Hematopoietic multipotent progenitor cell treated with erythropoietin and hydrocortisone succinate and interleukin-3 and kit ligand, for 4 days (in vitro differentiated cells): ENCODE measurements around the gene OR2J1.
"Not testable (repeated sequence)": the region's sequence is repeated elsewhere in the genome, so short reads cannot be mapped to it uniquely, and the experiment has no call there.

Experiments used
- DNase-seq: peaks from one replicate; pipeline ENCODE4 v3.0.0-alpha.2; 2015

The OR2J1 gene

DNA sequence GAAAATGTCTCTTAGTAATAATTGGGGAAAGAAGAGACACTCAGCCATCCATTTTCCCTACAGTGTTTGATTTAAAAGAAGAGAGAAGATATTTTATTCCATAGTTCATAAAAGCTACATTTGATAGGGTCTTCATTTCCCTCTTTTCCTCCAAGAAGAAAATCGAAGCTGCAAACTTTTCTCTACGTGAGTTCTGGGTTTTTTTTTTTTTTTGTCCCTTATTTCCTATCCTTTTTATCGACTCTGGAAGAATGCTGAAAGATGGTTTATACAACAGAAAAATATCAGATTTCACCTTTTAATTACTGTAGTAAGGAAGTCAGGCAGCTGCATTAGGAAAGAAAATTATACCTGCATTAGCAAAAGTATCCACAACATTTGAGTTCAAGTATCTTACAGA is at the start of gene OR2J1:
Gene OR2J1 (plus strand): TSS at position 301 of the 400 bp plus-strand sequence. CDS start 1,453 bp downstream, outside the sequence.
- DNase-seq: no peak

DNA sequence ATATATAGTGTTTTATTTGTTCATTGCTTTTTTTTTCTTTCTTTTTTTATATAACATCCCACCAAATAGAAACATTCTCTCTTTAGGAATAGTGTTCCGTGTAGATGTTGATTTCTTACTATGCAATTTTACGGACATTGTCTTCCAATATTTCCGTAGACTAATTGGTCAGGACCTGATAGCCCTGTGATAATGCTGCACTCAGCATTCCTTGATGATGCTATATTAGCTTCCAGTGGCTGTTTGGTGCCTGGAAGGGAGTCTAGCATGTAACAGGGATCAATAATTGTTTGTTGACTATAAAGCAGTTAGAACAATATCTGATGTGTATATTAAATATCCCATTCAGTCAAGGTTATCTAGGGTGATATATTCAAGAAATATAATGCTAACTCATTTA is 47.6 kb upstream of the OR2J1 start:
- no peak for DNase-seq

- peak; percentile 69 for DNase-seq
Measured at GRCh38 chr6:29071831-29072723, 27.2 kb upstream of the OR2J1 start.

DNA sequence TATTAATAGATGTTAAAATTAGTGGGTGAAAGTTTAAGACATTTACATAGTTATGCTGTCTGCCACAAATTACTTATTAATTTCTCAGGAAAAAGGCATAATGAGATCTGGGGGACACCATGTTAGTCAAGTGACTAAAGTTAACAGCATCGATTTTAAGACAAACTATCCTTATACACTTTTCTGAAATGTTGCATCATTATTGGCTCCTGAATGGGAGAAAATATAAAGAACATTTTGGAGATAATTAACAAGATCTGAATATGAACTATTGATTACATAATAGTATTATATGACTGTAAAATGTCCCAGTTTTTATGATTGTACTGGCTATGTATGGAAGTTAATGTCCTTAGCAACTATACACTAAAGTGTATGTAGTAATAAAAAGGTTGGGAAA is 20.1 kb upstream of the OR2J1 start:
- DNase-seq: no peak

DNA sequence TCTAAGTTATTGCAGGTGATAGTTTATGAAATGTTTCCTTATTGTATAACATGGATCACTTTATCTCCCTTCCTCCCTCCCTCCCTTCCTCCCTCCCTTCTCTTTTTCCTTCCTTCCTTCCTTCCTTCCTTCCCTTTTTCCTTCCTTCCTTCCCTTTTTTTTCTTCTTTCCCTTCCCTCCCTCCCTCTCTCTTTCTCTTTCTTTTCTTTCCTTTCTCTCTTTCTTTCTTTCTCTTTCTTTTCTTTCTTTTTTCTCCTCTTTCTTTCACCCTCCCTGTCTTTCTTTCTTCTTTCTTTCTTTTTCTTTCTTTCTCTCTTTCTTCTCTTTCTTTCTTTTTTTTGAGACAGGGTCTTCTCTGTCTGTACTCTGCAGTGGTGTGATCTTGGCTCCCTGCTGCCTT is 18.0 kb upstream of the OR2J1 start:
- DNase-seq: no peak

- no peak for DNase-seq
Measured at GRCh38 chr6:29082457-29082856, 16.8 kb upstream of the OR2J1 start.

GRCh38 chr6:29087213-29087612 is 12.1 kb upstream of the OR2J1 start, which contains the start of gene OR2B3:
TSS of gene OR2B3 (minus strand) at chr6:29087313. CDS start at chr6:29087248, 65 bp downstream.
- no peak for DNase-seq

DNA sequence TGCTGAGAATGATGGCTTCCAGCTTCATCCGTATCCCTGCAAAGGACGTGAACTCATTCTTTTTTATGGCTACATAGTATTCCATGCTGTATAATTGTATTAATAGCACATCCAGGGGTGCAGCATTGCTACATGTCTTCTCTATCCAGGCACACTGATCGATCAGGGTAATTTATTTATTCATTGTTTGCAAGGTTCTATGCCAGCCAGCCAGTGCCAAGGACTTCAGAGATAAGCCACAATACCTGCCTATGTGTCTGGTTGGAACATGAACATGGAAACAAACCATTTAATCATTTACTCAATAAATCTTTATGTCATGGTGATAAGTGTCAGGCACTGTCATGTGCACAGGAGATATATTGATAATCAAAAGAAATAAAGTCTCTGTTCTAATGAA is 6.3 kb upstream of the OR2J1 start:
- no peak for DNase-seq

- DNase-seq: no peak
Measured at GRCh38 chr6:29097803-29098202, 1.5 kb upstream of the OR2J1 start.

- peak; percentile 1 for DNase-seq
Measured at GRCh38 chr6:29107758-29108157, 8.5 kb downstream of the OR2J1 start, which contains the start of gene OR2J3. TSS of gene OR2J3 (plus strand) at chr6:29108058. CDS start at chr6:29111891, 3,833 bp downstream.

DNA sequence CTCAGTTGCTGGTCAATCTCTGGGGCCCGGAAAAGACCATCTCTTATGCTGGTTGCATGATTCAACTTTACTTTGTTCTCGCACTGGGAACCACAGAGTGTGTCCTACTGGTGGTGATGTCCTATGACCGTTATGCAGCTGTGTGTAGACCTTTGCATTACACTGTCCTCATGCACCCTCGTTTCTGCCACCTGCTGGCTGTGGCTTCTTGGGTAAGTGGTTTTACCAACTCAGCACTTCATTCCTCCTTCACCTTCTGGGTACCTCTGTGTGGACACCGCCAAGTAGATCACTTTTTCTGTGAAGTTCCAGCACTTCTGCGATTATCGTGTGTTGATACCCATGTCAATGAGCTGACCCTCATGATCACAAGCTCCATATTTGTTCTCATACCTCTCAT is 12.8 kb downstream of the OR2J1 start:
- DNase-seq: peak; percentile 3

DNA sequence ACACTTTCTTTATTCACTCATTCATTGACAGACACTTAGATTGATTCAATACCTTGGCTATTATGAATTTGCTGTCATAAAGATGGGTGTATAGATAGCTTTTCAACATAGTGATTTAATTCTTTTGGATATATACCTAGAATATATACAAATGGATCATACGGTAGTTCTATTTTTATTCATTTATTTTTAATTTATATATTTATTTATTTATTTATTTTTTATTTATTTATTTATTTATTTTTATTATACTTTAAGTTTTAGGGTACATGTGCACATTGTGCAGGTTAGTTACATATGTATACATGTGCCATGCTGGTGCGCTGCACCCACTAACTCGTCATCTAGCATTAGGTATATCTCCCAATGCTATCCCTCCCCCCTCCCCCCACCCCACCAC is 15.7 kb downstream of the OR2J1 start:
- not testable (repeated sequence) for DNase-seq

DNA sequence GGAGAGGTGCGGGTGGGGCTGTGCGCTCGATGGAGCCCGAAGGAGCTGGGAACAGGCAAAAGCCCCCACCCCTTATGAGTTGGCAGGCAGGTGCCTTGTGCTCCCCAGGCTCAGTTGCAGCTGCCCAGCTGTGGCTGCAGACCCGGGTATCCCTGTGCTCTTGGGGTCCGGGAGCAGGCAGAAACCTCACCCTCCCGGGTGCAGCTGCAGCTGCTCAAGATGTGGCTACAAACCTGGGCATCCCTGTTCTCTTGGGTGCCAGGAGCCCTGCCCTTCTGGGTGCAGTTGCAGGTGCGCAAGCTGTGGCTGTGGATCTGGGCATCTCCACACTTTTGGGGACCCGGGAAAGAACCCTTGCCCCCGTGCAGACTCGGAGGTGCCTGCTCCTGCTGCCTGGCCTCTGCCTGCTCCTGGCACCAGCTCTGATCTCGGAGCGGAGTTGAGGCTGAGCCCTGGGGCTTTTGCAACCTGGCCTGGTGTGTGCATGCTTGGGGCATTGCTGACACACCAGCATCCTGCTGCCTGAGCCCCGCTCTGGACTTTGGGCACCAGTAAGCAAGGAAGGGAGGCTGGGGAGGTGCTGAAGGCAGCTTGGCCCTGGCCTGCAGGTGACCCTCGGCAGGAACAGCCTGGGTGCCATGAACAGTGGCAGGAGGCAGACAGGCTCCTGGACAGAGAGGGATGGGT is 30.2 kb downstream of the OR2J1 start:
- DNase-seq: no peak

- no peak for DNase-seq
Measured at GRCh38 chr6:29130644-29131043, 31.4 kb downstream of the OR2J1 start.

GRCh38 chr6:29131691-29132090 is 32.4 kb downstream of the OR2J1 start:
- no peak for DNase-seq

DNA sequence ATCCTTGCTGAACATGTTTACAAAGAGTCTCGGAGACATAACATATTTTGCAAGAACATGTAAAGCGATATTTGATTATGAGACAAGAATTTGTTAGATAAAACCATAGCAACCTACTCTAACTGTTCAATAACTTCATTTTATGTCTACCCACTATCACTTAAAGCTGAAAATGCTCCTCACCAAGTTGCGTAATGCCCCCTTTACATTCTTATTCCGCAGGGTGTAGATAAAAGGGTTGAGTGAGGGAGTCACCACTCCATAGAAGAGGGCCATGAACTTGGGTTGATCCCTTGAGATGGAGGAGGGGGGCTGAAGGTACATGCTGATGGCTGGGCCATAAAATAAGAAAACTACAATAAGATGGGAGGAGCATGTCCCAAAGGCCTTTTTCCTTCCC is 38.4 kb downstream of the OR2J1 start:
- DNase-seq: no peak

GRCh38 chr6:29141606-29142005 is 42.3 kb downstream of the OR2J1 start:
- DNase-seq: no peak

DNA sequence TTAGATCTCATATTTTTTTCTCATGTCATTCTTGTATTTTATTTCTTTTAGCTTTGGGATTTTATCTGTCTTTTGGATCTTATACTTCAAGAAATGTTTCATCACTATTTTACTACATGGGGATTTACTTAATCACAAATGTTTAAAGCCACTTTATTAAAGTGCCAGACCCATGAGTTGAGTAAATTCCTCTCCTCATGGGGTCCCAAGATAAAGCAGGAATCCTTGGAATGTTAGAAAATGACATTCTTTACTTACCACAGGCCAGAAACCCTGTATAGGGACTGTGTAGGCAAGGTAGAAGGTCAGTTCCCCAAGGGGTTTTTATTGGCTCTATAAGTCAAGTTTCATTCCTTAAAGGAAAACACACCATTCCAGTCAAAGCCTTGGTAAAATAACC is 43.0 kb downstream of the OR2J1 start:
- DNase-seq: no peak

GRCh38 chr6:29146179-29146578 is 46.9 kb downstream of the OR2J1 start:
- no peak for DNase-seq

- DNase-seq: no peak
Measured at GRCh38 chr6:29147074-29147473, 47.8 kb downstream of the OR2J1 start.

- not testable (repeated sequence) for DNase-seq
Measured at GRCh38 chr6:29149444-29149843, 50.2 kb downstream of the OR2J1 start.
